GM19043 (cell line): ENCODE results near the gene UBL7.

Experiments
- ATAC-seq: cut with Tn5 transposase; IDR thresholded peaks from one replicate; pipeline ENCODE4 v1.9.1; 2021; ENCODE audit warnings: low read depth; ENCODE audit not compliant: unreplicated experiment

UBL7 gene

GRCh38 chr15:74442604-74443003 lies 18.4 kb downstream of the UBL7 start:
- no peak for ATAC-seq

- ATAC-seq, result no peak
Measured at GRCh38 chr15:74442063-74442462, 18.9 kb downstream of the UBL7 start.

- no peak for ATAC-seq
Measured at GRCh38 chr15:74441248-74441941, 19.6 kb downstream of the UBL7 start.

GRCh38 chr15:74438721-74439316 lies 22.1 kb downstream of the UBL7 start:
- no peak for ATAC-seq

- ATAC-seq, result no peak
Measured at GRCh38 chr15:74438206-74438605, 22.8 kb downstream of the UBL7 start.

DNA sequence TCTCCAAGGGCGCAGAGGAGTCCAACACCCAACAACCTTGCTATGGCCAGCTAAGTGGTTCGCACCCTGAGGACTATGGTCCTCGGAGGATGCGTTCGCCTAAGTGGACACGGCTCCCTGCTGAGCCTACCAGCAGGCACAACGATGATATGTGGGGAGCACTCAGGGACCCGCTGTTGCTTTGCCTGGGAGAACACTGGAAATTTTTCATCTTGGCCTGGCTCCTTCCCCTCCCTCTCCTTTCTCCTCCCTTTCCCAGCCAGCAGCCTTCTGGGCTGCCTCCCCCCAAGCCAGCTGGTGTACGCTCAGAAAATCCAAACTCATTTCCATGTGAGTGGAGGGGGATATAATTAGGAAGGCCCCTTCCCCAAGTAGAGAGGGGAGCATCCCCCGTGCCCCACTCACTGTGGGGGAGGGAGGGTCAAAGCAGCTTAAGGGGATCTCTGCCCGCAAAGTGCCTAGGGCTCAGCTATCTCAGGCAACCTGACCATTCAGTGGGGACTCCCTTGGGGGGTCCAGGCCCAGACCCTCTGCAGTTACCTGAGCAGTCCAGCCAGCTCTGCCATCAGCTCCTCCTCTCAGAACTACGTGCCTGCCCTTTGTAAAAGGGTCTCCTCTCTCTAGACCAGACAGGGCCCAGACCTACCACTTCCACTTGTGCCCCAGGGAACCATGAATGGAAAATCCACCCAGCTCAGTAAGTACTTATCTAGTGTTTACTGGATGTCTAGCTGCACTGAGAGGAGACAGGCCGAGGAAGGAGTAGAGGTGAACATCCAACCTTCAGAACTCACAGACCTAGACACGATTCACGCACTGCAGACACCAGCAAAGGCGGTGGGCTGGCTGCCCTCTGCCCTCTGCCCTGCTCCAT lies 26.5 kb downstream of the UBL7 start:
- ATAC-seq, result peak; percentile 19

DNA sequence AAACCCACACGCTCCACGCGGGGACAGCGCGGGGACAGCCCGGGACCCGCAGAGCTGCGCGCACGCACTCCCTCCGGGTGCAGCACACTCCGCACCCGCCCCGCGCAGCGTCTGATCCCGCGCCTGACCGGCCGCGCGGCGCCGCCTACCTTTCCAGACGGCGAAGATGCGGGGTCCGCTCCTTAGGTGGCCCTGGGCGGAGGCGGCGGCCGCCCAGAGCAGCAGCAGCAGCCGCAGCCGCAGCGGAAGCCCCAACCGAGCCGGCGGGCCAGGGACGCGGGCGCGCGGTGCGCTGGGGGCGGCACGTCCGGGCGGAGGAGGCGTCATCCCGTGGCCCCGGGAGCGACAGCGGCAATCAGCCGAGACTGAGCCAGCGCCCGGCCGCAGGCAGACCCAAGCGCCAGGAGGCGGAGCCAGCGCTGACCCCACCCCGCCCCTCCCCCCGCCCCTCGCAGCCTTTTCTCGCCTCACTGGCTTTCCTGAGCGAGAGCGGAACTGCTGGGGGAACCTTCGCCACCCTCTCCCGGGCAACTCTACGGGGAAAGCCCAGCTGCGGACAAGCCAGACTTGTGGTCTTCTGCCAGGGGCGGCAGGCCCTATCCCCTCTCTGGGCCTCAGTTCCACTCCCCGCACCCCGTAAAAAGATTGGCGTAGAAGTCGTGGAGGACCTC lies 27.2 kb downstream of the UBL7 start, which contains the start of gene SEMA7A:
Gene SEMA7A, minus strand, starts transcription at position 367 of the 671 bp plus-strand sequence. Its CDS starts 40 bp downstream, at position 327.
- peak; percentile 61 for ATAC-seq

- no peak for ATAC-seq
Measured at GRCh38 chr15:74432968-74433591, 27.9 kb downstream of the UBL7 start.

GRCh38 chr15:74432271-74432967 lies 28.5 kb downstream of the UBL7 start:
- ATAC-seq, result no peak

DNA sequence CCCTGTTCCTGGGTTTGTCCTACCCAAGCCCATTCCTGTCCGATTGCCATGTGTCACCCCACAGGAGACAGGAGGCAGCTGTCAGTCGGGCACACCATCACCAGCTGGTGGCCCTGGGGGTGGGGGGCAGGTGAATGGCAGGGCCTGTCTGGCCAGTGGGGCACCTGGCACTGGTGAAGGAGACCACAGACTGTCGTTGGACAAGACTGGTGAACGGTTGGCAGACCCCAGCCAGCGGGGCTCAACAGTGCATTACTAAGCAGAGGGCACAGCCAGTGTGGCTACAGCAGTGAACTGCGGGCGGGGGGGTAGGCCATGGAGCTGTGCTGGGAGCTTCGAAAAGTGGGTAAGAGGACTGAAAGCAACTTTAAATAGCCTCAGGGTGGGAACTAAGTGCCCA lies 29.3 kb downstream of the UBL7 start:
- no peak for ATAC-seq

DNA sequence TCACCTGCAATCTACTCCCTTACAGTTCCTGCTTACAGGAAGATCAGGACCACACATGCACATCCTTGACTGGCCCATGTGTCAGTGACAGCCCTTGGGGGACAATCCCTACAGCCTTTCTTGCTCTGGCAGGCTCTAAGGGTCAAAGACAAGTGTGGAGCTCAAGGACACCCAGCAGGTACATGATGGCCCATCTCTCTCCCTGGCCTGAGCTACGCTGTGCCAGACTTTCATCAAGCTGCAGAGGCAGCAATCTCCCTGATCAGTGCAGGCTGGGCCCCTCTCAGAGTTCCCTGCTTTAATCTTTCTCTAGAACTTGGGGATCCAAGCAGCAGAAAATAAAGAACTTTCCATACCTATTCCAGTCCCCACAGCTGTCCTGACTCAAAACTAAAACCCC lies 29.8 kb downstream of the UBL7 start:
- ATAC-seq, result no peak

- no peak for ATAC-seq
Measured at GRCh38 chr15:74430510-74430951, 30.4 kb downstream of the UBL7 start.

DNA sequence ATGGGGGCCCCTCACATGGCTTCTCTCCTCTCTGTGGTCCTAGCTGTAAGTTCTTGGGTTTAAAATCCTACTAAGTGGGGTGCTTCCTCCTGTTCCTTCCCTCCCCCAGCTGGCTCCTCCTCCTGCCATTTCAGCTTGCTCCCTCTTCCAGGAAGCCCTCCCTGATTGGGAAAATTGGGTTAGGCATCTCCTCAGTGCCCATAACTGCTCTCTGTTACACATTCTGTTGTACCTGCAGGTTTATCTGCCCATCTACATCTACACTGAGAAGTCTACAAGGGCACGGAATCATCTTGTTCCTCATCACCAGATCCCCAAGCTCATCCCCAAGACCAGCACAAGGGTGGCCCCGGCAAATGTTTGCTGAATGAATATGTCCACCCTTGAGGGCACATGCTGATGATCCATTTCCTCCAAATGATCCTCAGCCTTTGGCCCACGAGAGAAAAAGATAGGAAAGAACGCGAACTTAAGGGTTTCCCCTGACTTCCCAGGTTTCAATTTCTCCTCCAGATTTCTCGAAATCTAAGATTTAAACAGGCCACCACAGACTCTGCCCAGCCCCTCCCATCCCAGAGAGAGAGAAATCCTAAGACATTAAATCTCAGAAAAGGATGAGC lies 31.1 kb downstream of the UBL7 start:
- ATAC-seq, result no peak

DNA sequence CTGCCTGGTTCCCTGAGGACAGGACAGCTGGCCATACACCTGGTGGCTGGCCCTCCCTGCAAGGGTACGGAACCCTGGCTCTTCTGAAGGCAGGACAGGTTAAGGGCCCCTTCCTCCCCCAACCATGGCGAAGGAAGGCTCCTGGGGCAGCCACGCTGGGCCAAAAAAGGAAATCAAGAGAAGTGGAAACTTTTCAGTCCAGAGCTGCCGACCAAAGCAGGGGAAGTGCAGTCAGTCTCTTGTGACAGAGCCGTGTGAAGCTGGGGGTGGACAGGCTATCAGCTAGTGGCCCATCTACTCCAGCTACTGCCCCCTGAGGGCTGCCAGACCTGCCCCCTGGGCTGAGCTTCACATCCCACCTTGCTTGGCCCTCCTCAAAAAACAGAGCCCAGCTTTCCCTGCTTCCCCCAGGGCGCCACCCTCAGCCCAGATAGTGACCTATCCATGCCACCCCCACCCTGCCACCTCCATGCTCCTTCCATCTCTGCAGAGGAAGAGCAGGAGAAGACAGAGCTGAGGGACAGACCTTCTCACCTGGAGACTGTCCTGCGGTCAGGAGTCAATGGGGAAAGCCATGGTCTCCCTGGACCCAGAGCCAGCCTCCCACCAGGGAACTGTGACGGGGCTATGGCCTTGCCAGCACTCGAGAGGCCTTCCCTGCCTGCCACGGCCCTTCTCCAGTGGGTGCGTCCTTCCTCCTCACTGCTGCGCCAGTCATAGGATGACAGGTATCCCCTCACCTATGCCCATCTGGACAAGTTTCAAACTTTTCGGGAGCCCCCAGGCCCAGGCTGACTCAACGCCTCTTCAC lies 31.8 kb downstream of the UBL7 start:
- no peak for ATAC-seq

DNA sequence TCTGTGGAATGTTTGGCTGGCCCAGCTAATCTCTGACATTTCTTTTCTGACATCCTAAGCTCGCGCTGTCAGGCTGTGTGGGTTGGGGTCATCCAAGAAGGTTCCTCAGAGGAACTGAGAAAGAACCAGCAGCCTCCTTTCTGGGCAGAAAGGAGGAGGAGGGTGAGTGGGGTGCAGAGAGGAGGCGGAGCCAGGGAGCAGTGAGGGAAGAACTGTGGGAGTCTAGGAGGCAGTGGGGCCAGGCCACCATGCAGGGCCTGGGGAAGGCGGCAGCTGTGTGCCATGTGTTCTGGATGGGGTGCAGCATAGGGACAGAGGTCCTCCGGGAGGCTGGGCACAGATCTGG lies 32.5 kb downstream of the UBL7 start:
- no peak for ATAC-seq

DNA sequence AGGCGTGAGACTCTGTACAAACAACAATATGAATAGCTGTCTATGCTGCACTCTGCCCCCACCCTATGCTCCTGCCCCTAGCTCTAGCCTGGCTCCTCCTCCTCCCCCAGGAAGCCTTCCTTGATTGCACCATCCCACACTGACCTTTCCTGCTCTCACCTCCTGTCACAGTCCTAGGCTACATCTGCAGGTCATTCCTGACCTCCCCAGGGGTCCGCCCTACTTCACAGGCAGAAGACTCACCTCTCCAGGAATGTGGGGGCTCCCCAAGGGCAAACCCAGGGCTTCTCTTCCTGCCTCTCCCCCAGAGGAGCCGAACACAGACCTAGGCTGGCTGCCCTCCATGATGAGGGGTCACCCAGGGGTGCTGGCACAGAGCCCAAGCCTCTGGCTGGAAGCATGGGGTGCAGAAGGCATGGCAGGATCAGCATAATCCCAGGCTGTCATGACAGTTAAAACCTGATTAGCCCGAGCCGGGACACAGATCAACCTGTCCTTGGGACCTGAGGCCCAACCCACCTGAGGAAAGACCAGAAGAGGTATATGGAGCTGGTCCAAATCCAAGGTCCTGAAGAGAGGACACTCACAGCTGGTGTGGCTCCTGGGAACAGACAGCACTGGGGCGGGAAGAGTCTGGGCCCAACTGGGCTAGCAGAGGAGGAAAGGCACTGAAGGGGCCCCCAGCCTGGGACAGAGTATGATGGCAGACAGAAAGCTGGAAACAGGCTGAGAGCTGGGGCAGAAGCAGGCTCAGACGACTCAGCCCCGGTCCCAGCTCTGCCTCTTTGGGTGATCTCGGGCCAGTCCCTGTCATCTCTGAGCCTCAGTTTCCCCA lies 33.1 kb downstream of the UBL7 start:
- ATAC-seq, result no peak

DNA sequence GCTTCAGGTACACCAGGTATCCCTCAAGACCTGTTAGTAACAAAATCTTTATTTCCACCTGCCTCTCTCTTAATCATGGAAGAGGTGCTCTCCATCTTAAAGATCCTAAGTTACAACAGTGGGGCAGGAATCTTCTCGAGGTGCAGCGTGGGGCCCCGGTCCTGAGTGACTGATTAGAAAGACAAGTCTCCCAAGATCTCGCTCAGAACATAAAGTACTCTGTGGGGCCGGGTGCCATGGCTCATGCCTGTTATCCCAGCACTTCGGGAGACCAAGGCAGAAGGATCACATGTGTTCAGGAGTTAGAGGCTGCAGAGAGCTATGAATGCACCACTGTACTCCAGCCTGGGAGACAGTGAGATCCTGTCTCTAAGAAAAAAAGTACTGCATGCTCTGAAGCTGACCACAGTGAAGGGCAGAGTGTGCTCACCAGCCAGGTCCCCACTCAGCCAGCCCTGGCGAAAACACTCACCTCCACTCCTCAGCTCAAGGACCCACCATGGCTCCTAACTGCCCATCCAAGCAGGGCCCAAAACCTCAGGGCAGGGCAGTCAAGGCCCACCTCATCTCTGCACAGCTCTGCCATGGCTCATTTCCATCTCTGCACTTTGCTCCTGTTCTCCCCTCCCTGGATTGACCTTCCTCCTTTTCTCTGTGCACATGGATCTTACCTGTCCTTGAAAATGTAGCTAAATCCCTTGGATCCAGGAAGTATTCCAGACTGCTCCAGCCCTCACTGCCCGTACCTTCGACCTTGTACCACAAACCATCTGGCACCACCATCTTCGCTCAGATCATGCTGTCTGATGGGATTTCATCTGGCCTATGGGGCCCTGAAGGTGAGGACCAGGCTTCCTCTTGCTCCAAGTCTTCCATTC lies 34.3 kb downstream of the UBL7 start:
- ATAC-seq, result no peak
